ENCODE results near the gene CREBZF.
A peak's percentile ranks its signal among the peaks of the same experiment; 100 is the strongest.

CREBZF gene, protein sequence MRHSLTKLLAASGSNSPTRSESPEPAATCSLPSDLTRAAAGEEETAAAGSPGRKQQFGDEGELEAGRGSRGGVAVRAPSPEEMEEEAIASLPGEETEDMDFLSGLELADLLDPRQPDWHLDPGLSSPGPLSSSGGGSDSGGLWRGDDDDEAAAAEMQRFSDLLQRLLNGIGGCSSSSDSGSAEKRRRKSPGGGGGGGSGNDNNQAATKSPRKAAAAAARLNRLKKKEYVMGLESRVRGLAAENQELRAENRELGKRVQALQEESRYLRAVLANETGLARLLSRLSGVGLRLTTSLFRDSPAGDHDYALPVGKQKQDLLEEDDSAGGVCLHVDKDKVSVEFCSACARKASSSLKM

DNA sequence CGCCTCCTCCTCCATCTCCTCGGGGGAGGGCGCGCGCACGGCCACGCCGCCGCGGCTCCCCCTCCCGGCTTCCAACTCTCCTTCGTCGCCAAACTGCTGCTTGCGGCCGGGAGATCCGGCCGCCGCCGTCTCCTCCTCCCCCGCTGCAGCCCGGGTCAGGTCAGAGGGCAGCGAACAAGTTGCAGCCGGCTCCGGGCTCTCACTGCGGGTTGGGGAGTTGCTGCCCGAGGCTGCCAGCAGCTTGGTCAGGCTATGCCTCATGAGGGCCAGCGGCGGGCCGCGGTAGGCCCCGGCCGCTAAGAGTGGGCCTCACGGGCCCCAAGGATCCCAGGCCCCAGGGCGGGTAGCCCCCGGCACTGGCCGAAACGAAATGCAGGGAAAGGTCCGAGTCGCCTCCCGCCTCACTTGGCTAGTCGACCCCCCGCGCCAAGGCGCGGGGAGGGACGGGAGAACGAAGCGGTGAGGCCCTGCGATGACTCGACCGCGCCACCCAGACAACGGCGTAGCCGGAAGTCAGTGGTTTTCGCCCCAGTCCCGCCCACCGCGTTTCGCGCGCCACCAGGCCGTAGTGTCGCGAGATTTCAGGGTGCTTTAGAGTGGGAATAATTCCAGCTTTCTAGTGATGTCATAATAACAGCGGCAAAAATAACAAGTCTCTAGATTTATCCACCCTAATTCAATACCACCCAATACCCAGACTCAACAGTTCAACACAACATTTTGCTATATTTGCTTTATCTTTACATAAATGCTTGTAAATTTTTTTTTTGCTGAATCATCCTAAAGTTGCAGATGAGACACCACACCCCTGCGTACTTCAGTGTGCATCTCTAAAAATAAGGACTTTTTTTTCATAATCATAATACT is at the start of gene CREBZF:
CREBZF (minus strand) TSS at position 515 of the 867 bp plus-strand sequence; CDS start at position 261, 254 bp downstream.
- DNase-seq = peak; percentile 85 to 93

DNA sequence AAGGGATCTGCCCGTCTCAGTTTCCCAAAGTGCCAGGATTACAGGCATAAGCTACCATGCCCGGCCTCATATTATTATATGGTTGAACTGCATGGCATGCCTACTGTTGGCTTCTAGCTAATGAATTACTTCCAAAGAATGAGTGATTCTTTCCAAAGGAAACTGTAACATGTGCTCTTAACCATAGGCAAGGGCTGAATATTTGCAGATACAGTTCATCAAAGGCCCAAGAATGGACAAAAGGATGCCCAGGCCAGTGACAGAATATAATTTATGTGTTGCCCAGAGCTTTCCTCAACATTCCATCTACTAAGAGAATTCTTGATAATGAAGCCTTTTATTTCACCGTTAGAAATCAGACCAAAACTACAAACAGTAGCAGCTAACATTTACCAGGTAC is 48.0 kb upstream of the CREBZF start:
- DNase-seq = no peak

DNA sequence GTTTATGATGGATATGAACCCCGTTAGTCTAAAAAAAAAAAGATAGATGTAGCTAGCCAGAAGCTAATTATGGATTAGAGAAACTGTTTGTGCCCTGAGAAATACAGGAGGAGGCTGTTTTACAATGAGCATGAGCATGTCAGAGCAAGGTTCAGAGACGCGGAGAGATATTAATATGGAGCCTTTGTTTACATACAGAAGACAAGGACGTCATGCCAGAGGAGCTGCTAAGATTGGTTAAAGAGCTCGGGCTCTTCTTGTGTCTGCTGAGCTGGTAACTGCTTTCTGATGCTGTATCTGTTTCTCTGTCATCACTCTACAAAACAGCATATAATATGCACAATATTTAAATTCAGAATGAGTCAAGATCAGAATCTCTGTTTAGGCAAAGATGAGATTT is 46.0 kb upstream of the CREBZF start:
- DNase-seq = no peak

DNA sequence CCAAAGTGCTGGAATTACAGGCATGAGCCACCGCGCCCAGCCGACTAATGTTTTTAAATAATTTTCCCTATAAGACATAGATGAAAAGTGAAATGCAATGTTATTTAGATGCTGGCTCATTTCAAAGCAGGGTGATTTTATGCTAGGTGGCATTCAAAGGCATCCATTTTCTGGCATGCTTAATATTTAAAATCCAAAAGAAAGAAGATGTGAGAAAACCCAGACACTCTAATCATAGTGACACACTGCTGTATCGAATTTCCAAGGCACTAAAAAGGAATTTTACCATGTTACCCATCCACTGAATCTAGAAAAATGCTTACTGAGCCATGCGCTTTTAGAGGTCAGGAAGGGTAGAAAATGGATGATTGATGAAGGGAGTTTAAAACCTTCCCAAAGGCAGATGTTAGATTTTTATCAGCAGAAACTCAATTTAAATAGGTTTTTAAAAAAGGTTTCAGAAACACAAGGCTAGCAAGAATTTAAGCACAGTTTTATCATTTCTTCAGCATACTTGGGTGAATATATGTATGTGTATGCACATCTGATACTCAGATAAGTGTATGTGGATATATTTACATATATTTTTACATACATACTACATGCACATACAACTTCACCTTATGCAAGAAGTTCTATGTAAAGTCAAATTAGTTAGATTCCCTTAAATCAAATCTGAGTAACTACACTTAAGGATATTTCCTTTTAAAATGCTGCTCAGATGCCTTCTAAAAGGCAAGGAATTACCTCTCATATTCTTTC is 45.2 kb upstream of the CREBZF start:
- DNase-seq = no peak

DNA sequence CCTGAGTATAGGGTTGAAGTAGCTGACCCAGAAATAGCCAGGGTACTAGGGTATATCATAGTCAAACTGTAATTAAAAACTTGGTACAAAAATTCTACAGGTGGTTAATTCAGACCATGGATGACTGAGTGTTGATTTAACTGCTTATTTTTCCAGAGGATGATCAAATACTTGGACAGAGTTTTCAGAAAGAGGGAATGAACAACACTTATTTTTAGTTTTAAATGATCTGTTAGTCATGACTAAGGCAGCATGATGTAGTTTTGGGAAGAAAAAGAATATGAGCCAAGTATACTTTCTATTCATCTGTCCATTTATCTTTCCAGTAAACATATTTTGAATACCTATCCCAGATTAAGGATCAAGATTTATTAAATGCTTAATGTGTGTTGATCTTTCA is 40.9 kb upstream of the CREBZF start:
- no peak for DNase-seq

DNA sequence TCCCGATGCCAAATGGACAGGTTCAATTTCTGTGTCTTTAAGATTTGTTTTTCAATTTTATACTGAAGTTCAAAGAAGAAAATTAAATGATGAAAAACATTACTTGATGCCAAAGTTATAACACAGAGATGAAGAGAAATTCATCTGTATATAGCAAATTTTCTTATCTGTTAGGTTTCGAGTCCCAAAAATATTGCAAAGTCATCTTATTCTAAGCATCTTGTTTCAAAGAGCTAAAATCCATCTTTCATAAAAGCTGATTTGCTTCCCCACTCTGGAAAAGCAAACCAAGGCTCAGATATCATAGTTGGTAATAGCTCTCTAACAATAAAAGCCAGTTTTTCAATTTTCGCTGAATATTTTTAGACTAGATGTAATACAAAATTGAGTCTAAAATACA is 40.0 kb upstream of the CREBZF start:
- no peak for DNase-seq

DNA sequence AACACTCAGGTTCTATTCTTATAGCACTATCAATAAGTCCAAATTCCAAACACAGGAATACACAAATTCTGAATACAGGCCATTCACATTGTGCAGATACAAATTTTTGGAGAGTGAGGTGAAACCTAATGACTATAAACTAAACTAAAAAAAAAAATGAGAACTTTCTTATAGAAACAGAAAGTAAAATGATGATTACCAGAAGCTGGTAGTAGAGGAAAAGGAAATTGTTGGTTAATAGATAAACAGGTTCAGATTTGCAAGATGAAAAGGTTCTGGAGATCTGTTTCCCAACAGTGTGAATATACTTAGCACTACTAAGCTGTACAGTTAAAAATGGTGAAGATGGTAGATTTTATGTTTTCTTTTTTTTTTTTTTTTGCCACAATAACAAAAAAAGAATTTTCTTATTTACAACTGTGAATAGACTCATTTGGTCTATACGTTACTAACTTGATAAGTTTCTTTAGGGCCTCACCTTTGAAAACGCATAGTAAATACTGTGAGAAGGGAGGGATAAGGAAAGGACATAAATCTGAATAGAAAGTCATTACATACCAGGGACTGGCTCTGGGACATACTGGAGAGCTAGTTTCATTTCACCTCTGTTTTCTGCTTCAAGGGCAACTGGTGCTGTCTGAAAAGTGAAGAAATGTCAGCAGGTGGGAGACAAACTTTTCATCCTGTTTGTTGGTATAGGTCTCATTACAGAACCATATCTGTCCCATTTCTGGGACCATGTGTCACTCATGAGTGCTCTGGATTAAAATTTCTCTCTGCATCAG is 35.2 kb upstream of the CREBZF start:
- DNase-seq = no peak

DNA sequence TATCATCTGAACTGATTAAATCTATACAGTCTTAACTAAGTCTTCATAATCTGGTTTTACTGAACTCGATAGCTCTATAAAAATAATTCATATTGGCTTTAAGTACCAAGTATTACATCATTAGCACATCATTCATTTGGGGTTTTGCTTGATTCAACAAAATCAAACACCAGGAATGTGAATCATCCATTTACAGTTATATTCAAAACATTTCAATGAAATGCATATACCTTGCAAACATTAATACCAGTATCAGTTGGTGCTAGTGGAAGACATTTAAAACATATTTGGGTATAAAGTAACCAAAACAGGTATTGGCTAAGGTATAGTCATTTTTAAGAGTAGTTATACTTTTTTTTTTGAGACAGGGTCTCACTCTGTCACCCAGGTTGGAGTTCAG is 33.3 kb upstream of the CREBZF start:
- DNase-seq = no peak

DNA sequence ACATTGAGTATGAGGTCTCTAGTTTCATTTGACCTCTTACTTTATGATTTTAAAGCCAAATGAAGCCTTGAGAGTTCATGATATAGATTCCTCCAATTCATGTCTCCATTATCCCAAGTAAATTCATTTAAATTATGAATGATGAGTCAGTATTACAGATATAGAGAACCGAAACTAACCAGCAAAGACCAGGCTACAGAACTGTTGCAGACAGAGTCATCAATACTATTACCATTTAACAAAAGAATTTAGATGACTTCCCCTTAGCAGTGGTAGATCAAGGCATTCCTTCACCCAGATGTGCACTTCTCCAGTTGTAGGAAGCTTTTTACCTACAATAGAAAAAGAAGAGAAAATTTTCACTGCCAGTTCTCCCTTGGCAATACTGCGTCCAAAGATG is 32.8 kb upstream of the CREBZF start:
- no peak for DNase-seq

DNA sequence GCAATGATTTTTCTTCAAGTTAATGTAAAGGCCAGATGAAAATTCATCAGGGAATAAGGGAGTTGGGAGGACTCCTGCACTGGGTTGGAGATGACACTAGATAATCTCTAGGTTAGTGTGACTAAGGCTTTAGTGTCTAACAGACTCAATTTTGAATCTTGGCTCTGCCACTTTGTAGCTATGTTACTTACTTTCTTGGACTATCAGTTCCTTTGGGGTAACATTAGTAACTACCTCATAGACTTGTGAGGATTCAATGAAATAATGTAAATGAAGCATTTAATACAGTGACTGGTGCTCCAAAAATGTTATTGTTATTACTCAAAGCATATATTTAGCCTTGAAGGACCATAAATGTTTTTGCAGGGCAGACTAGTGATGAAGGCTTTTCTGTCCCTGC is 30.6 kb upstream of the CREBZF start:
- DNase-seq = no peak

DNA sequence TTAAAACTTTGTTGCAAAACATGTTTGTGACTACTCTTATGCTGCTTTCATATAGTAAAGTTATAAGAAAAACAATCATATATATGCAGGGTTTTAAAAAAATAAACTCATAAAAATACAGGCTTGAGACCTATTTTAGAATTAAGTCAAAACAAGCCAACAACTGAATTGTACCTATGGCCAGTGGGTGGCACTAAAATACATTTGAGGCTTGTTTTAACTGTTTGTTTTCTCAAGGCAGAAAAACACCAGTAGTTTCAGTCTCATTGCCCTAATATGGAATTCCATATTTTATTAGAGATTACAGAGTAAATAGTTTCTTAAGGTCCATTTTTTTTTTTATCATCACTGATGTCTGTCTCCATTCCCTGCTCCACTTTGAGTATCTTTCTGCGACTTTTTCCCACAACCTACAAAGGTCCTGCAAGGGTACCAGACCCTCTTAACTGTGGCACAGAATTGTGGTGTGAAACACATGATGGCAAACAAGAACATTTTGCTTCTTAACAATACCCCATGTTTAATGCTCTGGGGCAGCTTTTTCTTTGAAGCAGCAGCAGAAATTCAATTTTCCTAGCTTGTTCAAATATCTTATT is 29.6 kb upstream of the CREBZF start:
- DNase-seq = no peak

DNA sequence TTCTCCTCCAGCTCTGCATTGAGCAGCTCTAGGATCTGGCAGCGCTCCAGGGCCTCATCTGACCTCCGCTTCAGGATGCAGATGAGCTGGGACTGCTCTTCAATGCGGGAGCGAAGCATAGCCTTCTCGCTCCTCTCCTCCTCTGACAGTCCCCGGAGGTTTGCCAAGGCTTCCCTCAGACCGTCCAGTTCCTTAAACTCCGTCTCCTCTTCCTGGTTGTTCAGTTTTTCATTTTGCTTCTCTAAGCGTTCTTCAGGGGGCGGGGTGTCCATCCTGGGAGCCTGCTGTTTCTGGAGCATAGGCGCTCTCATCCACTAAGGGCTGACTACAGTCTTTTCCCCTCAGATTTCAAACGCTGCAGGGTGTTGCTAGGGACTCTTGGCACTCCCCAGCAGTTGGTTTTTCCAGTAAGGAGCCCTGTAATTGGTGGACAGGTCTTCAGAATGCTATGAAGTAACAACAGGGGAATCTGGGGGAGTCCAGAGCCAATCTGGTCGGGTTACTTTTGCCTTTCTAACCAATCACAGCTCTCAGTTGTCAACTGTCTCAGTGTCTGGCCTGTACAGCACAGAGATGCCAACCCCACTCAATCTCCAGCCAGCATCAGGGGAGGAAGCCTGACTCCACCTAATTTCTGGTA is 21.0 kb upstream of the CREBZF start, which contains the start of gene CCDC89:
CCDC89 (minus strand) TSS at position 376 of the 640 bp plus-strand sequence; CDS start at position 311, 65 bp downstream.
- no peak for DNase-seq

DNA sequence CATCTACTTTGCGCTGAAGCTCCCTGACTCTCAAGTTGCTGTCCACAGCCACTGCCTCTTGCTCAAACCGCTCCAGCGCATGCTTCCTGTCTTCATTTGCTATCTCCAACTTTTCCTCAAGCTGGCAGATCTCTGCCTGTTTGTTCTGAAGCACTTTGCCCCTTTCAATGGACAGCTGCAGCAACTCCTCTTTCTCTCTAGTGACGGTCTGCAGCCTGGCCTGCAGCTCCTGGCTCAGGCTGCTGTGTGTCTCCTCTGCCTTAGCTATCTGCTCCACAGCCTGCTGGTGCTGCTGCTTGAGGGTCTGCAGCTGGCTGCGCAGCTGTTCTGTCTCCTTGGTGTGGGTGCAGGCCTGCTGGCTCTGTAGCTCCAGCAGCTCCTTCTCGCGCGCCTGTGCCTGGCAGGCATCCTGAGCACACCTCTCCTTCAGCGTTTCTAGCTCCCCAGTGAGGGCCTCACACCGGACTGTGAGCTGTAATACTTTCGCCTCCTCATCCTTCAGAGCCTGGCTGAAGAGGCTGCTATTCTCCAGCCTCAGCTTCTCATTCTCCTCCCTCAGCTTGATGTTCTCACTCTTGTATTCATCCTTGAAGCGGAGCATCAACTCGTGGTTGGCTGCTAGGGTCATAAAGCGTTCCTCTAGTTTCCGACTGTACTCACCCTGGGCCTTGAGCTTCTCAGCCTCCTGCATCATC is 20.3 kb upstream of the CREBZF start:
- no peak for DNase-seq

DNA sequence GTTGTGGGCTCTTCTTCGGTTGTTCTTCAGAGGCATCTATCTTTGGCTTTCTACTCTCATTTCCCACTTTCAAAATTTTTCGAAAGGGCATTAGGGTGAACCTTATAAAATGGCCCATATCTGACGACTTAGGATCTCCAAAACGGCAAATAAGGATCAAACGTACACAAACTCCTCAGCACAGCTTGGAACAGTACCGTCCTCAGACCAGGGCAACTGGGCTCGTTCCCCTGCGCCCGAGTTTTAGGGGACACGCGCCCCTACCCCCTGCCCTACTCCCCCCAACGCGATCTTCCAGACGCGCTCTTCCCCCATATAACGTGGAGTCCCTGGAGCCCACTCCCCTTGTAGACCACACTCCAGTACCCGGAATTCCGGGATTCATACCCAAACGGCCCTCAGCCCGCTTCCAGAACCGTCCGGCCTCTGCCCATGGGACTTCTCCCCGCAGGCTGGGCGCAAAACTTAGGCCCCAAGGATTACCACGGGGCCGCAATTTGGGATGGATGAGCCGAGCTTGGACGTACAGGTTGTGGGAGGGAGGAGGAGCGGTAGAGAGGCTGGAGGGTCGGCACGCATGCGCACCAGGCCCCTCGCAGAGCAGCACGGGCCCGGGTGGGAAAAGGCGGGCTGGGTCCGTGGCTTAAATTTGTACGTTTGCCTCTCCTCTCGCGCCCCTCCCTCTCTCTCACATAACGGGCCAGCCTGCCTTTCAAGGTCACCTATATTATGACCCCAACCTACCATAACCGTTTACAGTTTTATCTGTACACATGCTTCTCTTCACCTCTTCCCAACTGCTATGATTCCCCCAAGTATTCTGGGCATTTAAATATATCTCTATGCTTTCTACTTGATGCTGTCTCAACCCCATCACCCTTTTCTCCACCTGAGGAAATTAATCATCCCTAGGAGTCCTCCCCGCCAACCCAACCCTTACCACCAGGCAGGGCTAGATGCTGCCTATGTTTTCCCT is 17.7 kb upstream of the CREBZF start:
- peak; percentile 61 to 66 for DNase-seq

DNA sequence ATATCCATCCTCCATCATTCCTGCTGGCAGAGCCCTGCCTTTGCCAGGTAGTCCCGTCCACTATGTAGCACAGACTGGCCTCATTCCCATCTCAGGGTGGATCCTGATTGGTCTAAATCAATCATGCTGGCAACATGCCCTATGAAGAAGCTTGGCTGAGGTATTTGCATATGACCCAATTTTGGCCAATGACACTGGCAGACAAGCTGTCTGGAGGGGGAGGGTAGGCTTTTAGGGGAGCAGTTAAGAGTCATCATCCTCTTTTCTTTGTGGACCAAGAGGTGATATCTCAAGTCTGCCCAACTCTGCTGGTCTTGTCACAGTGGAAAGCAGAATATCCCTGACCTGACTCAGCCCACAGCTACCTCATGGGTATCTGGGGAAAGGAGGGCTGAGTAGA is 16.0 kb upstream of the CREBZF start:
- DNase-seq = no peak

DNA sequence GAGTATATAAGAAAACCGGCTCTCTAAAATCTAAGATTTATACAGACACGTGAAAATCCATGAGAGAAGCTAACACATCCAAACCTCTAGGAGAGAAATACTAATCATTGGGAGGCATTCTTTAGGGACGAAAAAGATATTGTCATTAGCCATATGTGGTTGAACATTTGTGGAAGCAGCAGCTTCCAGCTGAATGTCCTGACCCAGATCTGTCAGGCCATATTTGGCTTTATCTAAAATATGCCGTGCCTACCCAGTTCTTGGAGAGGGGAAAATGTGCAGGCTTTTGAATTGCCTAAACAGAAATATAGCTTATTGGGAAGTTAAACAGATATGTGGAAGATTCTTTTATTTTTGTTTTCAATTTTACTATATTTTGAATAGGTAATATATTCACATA is 14.6 kb upstream of the CREBZF start:
- no peak for DNase-seq

DNA sequence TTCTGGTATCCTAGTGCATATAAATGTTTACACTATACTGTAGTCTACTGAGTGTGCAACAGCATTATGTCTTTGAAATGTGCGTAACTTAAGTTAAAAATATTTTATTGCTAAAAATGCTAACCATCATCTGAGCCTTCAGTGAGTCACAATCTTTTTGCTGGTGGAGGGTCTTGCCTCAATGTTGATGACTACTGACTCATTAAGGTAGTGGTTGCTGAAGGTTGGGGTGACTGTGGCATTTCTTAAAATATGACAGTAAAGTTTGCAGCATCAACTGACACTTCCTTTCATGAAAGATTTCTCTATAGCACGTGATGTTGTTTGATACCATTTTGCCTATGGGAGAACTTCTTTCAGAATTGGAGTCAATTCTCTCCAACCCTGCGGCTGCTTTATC is 8.5 kb upstream of the CREBZF start:
- DNase-seq = no peak

DNA sequence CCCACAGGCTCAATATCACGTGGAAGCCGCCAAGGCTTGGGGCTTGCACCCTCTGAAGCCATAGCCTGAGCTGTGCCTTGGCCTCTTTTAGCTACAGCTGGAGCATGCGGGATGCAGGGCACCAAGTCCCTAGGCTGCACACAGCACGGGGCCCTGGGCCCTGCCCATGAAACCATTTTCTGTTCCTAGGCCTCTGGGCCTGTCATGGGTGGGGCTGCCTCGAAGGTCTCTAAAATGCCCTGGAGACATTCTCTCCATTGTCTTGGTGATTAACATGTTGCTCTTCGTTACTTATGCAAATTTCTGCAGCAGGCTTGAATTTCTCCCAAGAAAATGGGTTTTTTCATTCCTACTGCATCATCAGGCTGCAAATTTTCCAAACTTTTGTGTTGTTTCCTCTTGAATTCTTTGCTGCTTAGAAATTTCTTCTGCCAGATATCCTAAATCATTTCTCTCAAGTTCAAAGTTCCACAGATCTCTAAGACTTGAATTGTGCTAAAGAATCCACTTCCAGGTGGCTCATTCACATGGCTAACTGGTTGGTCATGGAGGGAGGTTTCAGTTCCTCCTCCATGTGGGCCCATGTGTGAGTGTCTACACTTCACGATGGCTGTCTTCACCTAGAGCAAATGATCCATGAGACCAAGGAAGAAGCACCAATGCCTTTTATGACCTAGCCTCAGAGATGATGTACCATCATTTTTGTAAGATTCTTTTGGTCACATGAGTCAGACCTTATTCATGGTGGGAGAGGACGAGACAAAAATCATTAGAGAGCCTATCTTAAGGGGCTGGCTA is 7.4 kb upstream of the CREBZF start:
- no peak for DNase-seq

Data from NCI-H1930 (cell line).